ENCODE results near the gene C19orf73.

DNA sequence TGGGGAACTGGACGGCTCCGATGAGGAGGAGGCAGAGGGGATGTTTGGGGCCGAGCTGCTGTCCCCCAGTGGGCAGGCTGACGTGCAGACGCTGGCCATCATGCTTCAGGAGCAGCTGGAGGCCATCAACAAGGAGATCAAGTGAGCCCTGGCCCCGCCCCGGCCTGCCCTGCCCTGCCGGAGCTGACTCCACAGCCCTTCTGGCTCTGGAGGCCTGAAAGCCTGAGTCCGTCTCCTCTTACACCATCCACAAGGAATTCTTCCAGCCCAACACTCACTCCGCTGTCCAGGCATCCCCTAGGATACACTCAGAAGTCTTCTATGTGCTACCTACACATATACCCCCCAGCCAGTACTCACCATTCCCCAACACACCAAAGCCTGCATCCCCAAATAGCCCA is 17.8 kb upstream of the C19orf73 start:
- TF ChIP-seq, protein P1, sequence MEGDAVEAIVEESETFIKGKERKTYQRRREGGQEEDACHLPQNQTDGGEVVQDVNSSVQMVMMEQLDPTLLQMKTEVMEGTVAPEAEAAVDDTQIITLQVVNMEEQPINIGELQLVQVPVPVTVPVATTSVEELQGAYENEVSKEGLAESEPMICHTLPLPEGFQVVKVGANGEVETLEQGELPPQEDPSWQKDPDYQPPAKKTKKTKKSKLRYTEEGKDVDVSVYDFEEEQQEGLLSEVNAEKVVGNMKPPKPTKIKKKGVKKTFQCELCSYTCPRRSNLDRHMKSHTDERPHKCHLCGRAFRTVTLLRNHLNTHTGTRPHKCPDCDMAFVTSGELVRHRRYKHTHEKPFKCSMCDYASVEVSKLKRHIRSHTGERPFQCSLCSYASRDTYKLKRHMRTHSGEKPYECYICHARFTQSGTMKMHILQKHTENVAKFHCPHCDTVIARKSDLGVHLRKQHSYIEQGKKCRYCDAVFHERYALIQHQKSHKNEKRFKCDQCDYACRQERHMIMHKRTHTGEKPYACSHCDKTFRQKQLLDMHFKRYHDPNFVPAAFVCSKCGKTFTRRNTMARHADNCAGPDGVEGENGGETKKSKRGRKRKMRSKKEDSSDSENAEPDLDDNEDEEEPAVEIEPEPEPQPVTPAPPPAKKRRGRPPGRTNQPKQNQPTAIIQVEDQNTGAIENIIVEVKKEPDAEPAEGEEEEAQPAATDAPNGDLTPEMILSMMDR (conservative IDR thresholded peaks at IDR 0.05 in 1 of 2, IDR thresholded peaks at IDR 0.05 in 1 of 2; ENCODE audit: low read depth in 1 of 2, low read length in 2 of 2): no peak
- no peak for TF ChIP-seq EZH2 (IDR thresholded peaks at IDR 0.05; ENCODE audit: low read length, missing control alignments)
